ENCODE measurements around the gene CDC42BPA.
"Not testable (repeated sequence)": the region's sequence is repeated elsewhere in the genome, so short reads cannot be mapped to it uniquely, and the experiment has no call there.

CDC42BPA gene

GRCh38 chr1:226965581-226966440 lies 352.5 kb downstream of the CDC42BPA start:
- no peak for DNase-seq (ENCODE audit: low read depth in 1 of 2, low spot score in 1 of 2)

- no peak for DNase-seq (ENCODE audit: low read depth in 1 of 2, low spot score in 1 of 2)
These were observed 353.4 kb downstream of the CDC42BPA start for GRCh38 chr1:226964611-226965486.

- DNase-seq (ENCODE audit: low read depth in 1 of 2, low spot score in 1 of 2): no peak
These were observed 354.2 kb downstream of the CDC42BPA start for GRCh38 chr1:226964068-226964425.

- no peak for DNase-seq (ENCODE audit: low read depth in 1 of 2, low spot score in 1 of 2)
These were observed 355.6 kb downstream of the CDC42BPA start for GRCh38 chr1:226962421-226963391.

- DNase-seq (ENCODE audit: low read depth in 1 of 2, low spot score in 1 of 2): no peak
These were observed 357.1 kb downstream of the CDC42BPA start for GRCh38 chr1:226960944-226961765.

- no peak for DNase-seq (ENCODE audit: low read depth in 1 of 2, low spot score in 1 of 2)
These were observed 358.0 kb downstream of the CDC42BPA start for GRCh38 chr1:226960256-226960655.

GRCh38 chr1:226958300-226958699 lies 360.0 kb downstream of the CDC42BPA start:
- no peak for DNase-seq (ENCODE audit: low read depth in 1 of 2, low spot score in 1 of 2)

GRCh38 chr1:226957714-226958113 lies 360.6 kb downstream of the CDC42BPA start:
- no peak for DNase-seq (ENCODE audit: low read depth in 1 of 2, low spot score in 1 of 2)

- DNase-seq (ENCODE audit: low read depth in 1 of 2, low spot score in 1 of 2): no peak
These were observed 361.2 kb downstream of the CDC42BPA start for GRCh38 chr1:226956942-226957713.

GRCh38 chr1:226955857-226956256 lies 362.4 kb downstream of the CDC42BPA start:
- DNase-seq (ENCODE audit: low read depth in 1 of 2, low spot score in 1 of 2): not testable (repeated sequence)

- DNase-seq (ENCODE audit: low read depth in 1 of 2, low spot score in 1 of 2): no peak
These were observed 363.5 kb downstream of the CDC42BPA start for GRCh38 chr1:226954777-226955176.

- DNase-seq (ENCODE audit: low read depth in 1 of 2, low spot score in 1 of 2): no peak
These were observed 364.0 kb downstream of the CDC42BPA start for GRCh38 chr1:226954337-226954736.

GRCh38 chr1:226953175-226953800 lies 365.0 kb downstream of the CDC42BPA start:
- DNase-seq (ENCODE audit: low read depth in 1 of 2, low spot score in 1 of 2): no peak

GRCh38 chr1:226952118-226952441 lies 366.2 kb downstream of the CDC42BPA start:
- no peak for DNase-seq (ENCODE audit: low read depth in 1 of 2, low spot score in 1 of 2)

GRCh38 chr1:226951286-226952117 lies 366.8 kb downstream of the CDC42BPA start:
- DNase-seq (ENCODE audit: low read depth in 1 of 2, low spot score in 1 of 2): no peak

- no peak for DNase-seq (ENCODE audit: low read depth in 1 of 2, low spot score in 1 of 2)
These were observed 367.4 kb downstream of the CDC42BPA start for GRCh38 chr1:226950871-226951270.

- DNase-seq (ENCODE audit: low read depth in 1 of 2, low spot score in 1 of 2): no peak
These were observed 368.0 kb downstream of the CDC42BPA start for GRCh38 chr1:226950316-226950715.

- DNase-seq (ENCODE audit: low read depth in 1 of 2, low spot score in 1 of 2): no peak
These were observed 368.9 kb downstream of the CDC42BPA start for GRCh38 chr1:226949401-226949800.
